ENCODE results near the gene PHIP. TPM values are rescaled to one million over a fixed set of nuclear protein-coding genes. Genes with fewer than 3 reads are reported as not detected.
"Not testable (repeated sequence)": the region's sequence is repeated elsewhere in the genome, so short reads cannot be mapped to it uniquely, and the experiment has no call there.

The PHIP gene
- total RNA-seq, 4 donors from 2014 or later = 17.1 to 38.5 (median 25.7) TPM

DNA sequence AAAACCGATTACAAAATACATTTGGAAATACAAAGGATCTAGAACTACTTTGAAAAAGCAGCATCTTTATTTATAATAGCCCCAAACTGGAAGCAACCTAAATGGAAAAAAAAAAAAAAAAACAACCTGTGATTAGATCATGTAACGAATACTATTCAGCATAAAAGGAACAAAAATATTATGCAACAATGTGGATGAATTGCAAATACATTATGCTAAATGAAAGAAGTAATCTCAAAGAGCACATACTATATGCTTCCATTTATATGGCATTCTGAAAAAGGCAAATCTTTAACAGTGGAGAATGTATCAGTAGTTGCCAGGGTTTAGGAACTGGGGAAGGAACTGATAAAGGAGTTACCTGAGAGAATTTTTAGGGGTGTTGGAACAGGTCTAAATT lies 181.8 kb downstream of the PHIP start:
- Histone ChIP-seq H3K27ac (no peak overlapping the region), H3K27me3 (no peaks in the 10 kb centered on the region), H3K9me3 (no peaks in the 10 kb centered on the region), H3K4me3 (no peak overlapping the region), H3K4me1 (no peaks in the 10 kb centered on the region), H3K36me3 (no peaks in the 10 kb centered on the region)
- WGBS = 85% methylated on average over 2 of the region's 2 CpGs
- TF ChIP-seq EP300 (IDR thresholded peaks at IDR 0.05) (no peak), POLR2AphosphoS5 (IDR thresholded peaks at IDR 0.05) (no peak), POLR2A (IDR thresholded peaks at IDR 0.05) (no peak)
- TF ChIP-seq, protein P1, sequence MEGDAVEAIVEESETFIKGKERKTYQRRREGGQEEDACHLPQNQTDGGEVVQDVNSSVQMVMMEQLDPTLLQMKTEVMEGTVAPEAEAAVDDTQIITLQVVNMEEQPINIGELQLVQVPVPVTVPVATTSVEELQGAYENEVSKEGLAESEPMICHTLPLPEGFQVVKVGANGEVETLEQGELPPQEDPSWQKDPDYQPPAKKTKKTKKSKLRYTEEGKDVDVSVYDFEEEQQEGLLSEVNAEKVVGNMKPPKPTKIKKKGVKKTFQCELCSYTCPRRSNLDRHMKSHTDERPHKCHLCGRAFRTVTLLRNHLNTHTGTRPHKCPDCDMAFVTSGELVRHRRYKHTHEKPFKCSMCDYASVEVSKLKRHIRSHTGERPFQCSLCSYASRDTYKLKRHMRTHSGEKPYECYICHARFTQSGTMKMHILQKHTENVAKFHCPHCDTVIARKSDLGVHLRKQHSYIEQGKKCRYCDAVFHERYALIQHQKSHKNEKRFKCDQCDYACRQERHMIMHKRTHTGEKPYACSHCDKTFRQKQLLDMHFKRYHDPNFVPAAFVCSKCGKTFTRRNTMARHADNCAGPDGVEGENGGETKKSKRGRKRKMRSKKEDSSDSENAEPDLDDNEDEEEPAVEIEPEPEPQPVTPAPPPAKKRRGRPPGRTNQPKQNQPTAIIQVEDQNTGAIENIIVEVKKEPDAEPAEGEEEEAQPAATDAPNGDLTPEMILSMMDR (IDR thresholded peaks at IDR 0.05) = no peak
- no peak for DNase-seq (ENCODE audit: low spot score in 2 of 2)

DNA sequence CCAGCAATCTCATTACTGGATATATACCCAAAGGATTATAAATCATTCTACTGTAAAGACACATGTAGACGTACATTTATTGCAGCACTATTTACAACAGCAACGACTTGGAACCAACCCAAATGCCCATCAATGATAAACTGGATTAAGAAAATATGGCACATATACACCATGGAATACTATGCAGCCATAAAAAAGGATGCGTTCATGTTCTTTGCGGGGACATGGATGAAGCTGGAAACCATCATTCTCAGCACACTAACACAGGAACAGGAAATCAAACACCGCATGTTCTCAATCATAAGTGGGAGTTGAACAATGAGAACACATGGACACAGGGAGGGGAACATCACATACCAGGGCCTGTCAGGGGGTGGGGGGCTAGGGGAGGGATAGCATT lies 188.2 kb downstream of the PHIP start:
- H3K36me3 ChIP-seq; H3K27me3 ChIP-seq; H3K27ac ChIP-seq; H3K9me3 ChIP-seq; H3K4me3 ChIP-seq; H3K4me1 ChIP-seq; DNase-seq (ENCODE audit: low spot score in 2 of 2): not testable (repeated sequence)
- WGBS = 98% methylated on average over 5 of the region's 5 CpGs

Other genes with a start within 250 kb of the PHIP start
- gene IRAK1BP1, start 210.7 kb downstream of the PHIP start, total RNA-seq = 1 to 10 TPM; 3.4 to 5.0 (median 4.0) TPM
- 10 to 100 TPM; 31.0 to 37.8 (median 35.9) TPM for gene HMGN3, start 156.4 kb upstream of the PHIP start, total RNA-seq

Measured in suprapubic skin (tissue), 4 donors.